Activated CD4-positive, alpha-beta T cell treated with anti-CD3 and anti-CD28 coated beads for 4 hours (primary cell): ENCODE results near the gene EPHB3.

Experiments used
- DNase-seq, 2 donors: peaks; one replicate each; pipeline ENCODE4 v3.0.0-alpha.2; 2020

The EPHB3 gene

GRCh38 chr3:184564685-184565385 is 3.2 kb downstream of the EPHB3 start:
- no peak for DNase-seq

GRCh38 chr3:184565421-184566211 is 4.0 kb downstream of the EPHB3 start:
- no peak for DNase-seq

- DNase-seq, result no peak
Observed at GRCh38 chr3:184566441-184567414, 5.1 kb downstream of the EPHB3 start.

- DNase-seq, result no peak
Observed at GRCh38 chr3:184567946-184568559, 6.5 kb downstream of the EPHB3 start.

GRCh38 chr3:184568560-184568923 is 7.0 kb downstream of the EPHB3 start:
- no peak for DNase-seq

GRCh38 chr3:184568924-184569829 is 7.6 kb downstream of the EPHB3 start:
- DNase-seq, result peak in 1 of 2 donors; percentile 9

GRCh38 chr3:184570035-184570434 is 8.4 kb downstream of the EPHB3 start:
- no peak for DNase-seq

- no peak for DNase-seq
Observed at GRCh38 chr3:184570489-184570888, 8.9 kb downstream of the EPHB3 start.

- DNase-seq, result no peak
Observed at GRCh38 chr3:184571750-184572377, 10.3 kb downstream of the EPHB3 start.

- no peak for DNase-seq
Observed at GRCh38 chr3:184572633-184573270, 11.2 kb downstream of the EPHB3 start.

GRCh38 chr3:184574515-184575417 is 13.2 kb downstream of the EPHB3 start:
- no peak for DNase-seq

GRCh38 chr3:184575701-184576100 is 14.1 kb downstream of the EPHB3 start:
- no peak for DNase-seq

- no peak for DNase-seq
Observed at GRCh38 chr3:184576457-184577240, 15.1 kb downstream of the EPHB3 start.

- DNase-seq, result no peak
Observed at GRCh38 chr3:184577546-184577945, 16.0 kb downstream of the EPHB3 start.

GRCh38 chr3:184578218-184578617 is 16.6 kb downstream of the EPHB3 start:
- no peak for DNase-seq

- no peak for DNase-seq
Observed at GRCh38 chr3:184578822-184579221, 17.2 kb downstream of the EPHB3 start.

GRCh38 chr3:184579513-184579912 is 17.9 kb downstream of the EPHB3 start:
- DNase-seq, result no peak

GRCh38 chr3:184580376-184580775 is 18.8 kb downstream of the EPHB3 start:
- no peak for DNase-seq
